Endothelial cell of umbilical vein (primary cell): ENCODE data around the gene CFAP46. TPM values are rescaled to one million over a fixed set of nuclear protein-coding genes. Genes with fewer than 3 reads are reported as not detected.

Experiments
- BruUV-seq: library from RNA; stranded (reverse); fragments of 400-500 nt; replicated peaks from 2 replicates; lab custom pipeline; 2021; lab: Mats Ljungman, UMichigan
- CTCF ChIA-PET: fragments of 300-600, 350-600 bp; sonication (Branson Sonifier 250); formaldehyde crosslinking; loops from one replicate; lab custom pipeline; 2021; ENCODE audit warnings: antibody characterized with exemption, inconsistent platforms; lab: Charles Lee
- POLR2A ChIA-PET: fragments of 300-600, 350-600 bp; sonication (Branson Sonifier 250); formaldehyde crosslinking; loops from one replicate; lab custom pipeline; 2021; ENCODE audit warnings: antibody characterized with exemption, inconsistent platforms; lab: Charles Lee
- DNase-seq: peaks from one replicate; pipeline ENCODE4 v3.0.0-alpha.2; 2011; ENCODE audit warnings: low read depth, low spot score
- FAIRE-seq: peaks from 2 replicates; lab custom pipeline; 2011; peaks lifted over from hg19 to GRCh38; lab: Jason Lieb, UNC
- H2AFZ ChIP-seq: 2 replicates; pipeline ENCODE4 v1.6.0; 2012; ENCODE audit warnings: low read depth, low read length, control low read depth, inconsistent platforms
- H3K27ac ChIP-seq: 2 replicates; pipeline ENCODE4 v1.5.1; 2011; ENCODE audit warnings: low read depth, mild to moderate bottlenecking, control low read depth, low read length, moderate library complexity; ENCODE audit not compliant: insufficient read depth
- H3K27me3 ChIP-seq, 2 experiments: 2 replicates each; pipeline versions ENCODE4 v1.6.0 to v1.6.1; 2011; ENCODE audit warnings: low read length in 2 of 2, mixed read lengths in 1 of 2; ENCODE audit not compliant: control insufficient read depth in 2 of 2, insufficient read depth in 2 of 2
- H3K36me3 ChIP-seq, 2 experiments: 2 replicates in 1 of 2; 3 replicates in 1 of 2; pipeline ENCODE4 v1.5.1; 2011; ENCODE audit warnings: low read length in 2 of 2, mild to moderate bottlenecking in 1 of 2, moderate library complexity in 1 of 2; ENCODE audit not compliant: control insufficient read depth in 2 of 2, insufficient read depth in 2 of 2; ENCODE audit errors: extremely low read depth in 1 of 2
- H3K4me1 ChIP-seq: 3 replicates; pipeline ENCODE4 v1.5.1; 2011; ENCODE audit warnings: mild to moderate bottlenecking, low read length; ENCODE audit not compliant: control insufficient read depth, insufficient read depth; ENCODE audit errors: extremely low read depth
- H3K4me2 ChIP-seq: 2 replicates; pipeline ENCODE4 v1.6.1; 2011; ENCODE audit warnings: low read length, control low read depth, mixed read lengths; ENCODE audit not compliant: insufficient read depth
- H3K4me3 ChIP-seq, 3 experiments: fragments of 200-600 bp in 1 of 3; sonication (generic), shearing (Covaris generic) in 1 of 3; replicated peaks in 1 of 3; 2 replicates each; pipeline ENCODE4 v1.5.1; 2011 to 2016; ENCODE audit warnings: control low read depth in 3 of 3, low read length in 3 of 3, mild to moderate bottlenecking in 2 of 3, inconsistent platforms in 1 of 3, low read depth in 1 of 3, moderate library complexity in 1 of 3; ENCODE audit not compliant: insufficient read depth in 1 of 3
- H3K79me2 ChIP-seq: 2 replicates; pipeline ENCODE4 v1.6.0; 2012; ENCODE audit warnings: low read length, inconsistent platforms; ENCODE audit not compliant: control insufficient read depth, insufficient read depth
- H3K9ac ChIP-seq: replicated peaks from 2 replicates; pipeline ENCODE3; 2011; ENCODE audit warnings: low read length, control low read depth; ENCODE audit not compliant: insufficient read depth; ENCODE audit errors: extremely low read depth
- H3K9me1 ChIP-seq: replicated peaks from 3 replicates; pipeline ENCODE4 v1.6.0; 2011; ENCODE audit warnings: mild to moderate bottlenecking, low read length; ENCODE audit not compliant: control insufficient read depth, insufficient read depth; ENCODE audit errors: extremely low read depth
- H3K9me3 ChIP-seq: replicated peaks from 2 replicates; pipeline ENCODE4 v1.5.1; 2012; ENCODE audit warnings: low read length, inconsistent platforms; ENCODE audit not compliant: control insufficient read depth, insufficient read depth
- H4K20me1 ChIP-seq: replicated peaks from 2 replicates; pipeline ENCODE3; 2011; ENCODE audit warnings: mild to moderate bottlenecking, low read length; ENCODE audit not compliant: control insufficient read depth, insufficient read depth; ENCODE audit errors: extremely low read depth
- CTCF ChIP-seq, 2 donors: IDR thresholded peaks; 1 replicate in 1 of 2; 2 replicates in 1 of 2; pipeline ENCODE4 v1.5.1; 2011; ENCODE audit warnings: low read length in 2 of 2, mild to moderate bottlenecking in 2 of 2, moderate library complexity in 2 of 2, control low read depth in 1 of 2, inconsistent platforms in 1 of 2, low read depth in 1 of 2; ENCODE audit not compliant: insufficient read depth in 1 of 2; ENCODE audit errors: extremely low read depth in 1 of 2
- EZH2 ChIP-seq: IDR thresholded peaks from 2 replicates; pipeline ENCODE4 v1.6.1; 2012; ENCODE audit warnings: borderline replicate concordance, low read depth, mild to moderate bottlenecking, moderate library complexity, low read length, inconsistent platforms; ENCODE audit not compliant: severe bottlenecking
- FOS ChIP-seq: IDR thresholded peaks from 2 replicates; pipeline ENCODE4 v1.6.1; 2011; ENCODE audit warnings: mild to moderate bottlenecking, low read length, moderate library complexity, borderline replicate concordance; ENCODE audit not compliant: insufficient read depth
- GATA2 ChIP-seq: IDR thresholded peaks from 2 replicates; pipeline ENCODE4 v1.7.0; 2011; ENCODE audit warnings: low read depth, mild to moderate bottlenecking, moderate library complexity, mixed read lengths, low read length; ENCODE audit not compliant: insufficient read length, insufficient read depth
- JUN ChIP-seq: IDR thresholded peaks from 2 replicates; pipeline ENCODE4 v1.6.1; 2011; ENCODE audit warnings: borderline replicate concordance, low read depth; ENCODE audit not compliant: insufficient read length, insufficient read depth
- MYC ChIP-seq: IDR thresholded peaks from one replicate; pipeline ENCODE4 v1.6.1; 2011; ENCODE audit warnings: mild to moderate bottlenecking, low read depth, low read length
- POLR2A ChIP-seq: IDR thresholded peaks from 2 replicates; pipeline ENCODE4 v1.6.1; 2012; ENCODE audit warnings: low read depth, mild to moderate bottlenecking, control low read depth, low read length
- POLR2AphosphoS5 ChIP-seq: IDR thresholded peaks from 2 replicates; pipeline ENCODE4 v1.6.1; 2012; ENCODE audit warnings: low read depth, mild to moderate bottlenecking, control low read depth, low read length, moderate library complexity; ENCODE audit not compliant: insufficient read depth
- dilution Hi-C: fragments of 300-500 bp; cut with MboI; formaldehyde crosslinking; loops from one replicate; pipeline ENCODE4 v1.15.0; 2019; ENCODE audit warnings: low sequenced_read_pairs; ENCODE audit not compliant: extremely low pct_ligation_motif_present
- intact Hi-C: fragments of 100-400 bp; cut with micrococcal nuclease; formaldehyde crosslinking; loops from one replicate; pipeline ENCODE4 v1.10.0; 2022
- polyA plus RNA-seq, 4 experiments: library from polyadenylated mRNA; depleted of rRNA in 3 of 4; stranded (reverse) in 3 of 4; unstranded in 1 of 4; fragments of >200 nt; gene quantifications; 2 replicates each; pipeline versions ENCODE4 v1.2.1 to v1.2.3, GENCODE V29; 2011 to 2012; ENCODE audit warnings: missing spikeins in 1 of 4
- total RNA-seq: library from RNA; stranded (reverse); gene quantifications from 2 replicates; pipeline ENCODE4 v1.2.3, GENCODE V29; 2021
- TF ChIP-seq, protein P1 (sequence below): IDR thresholded peaks from 2 replicates; pipeline ENCODE4 v1.6.1; 2011; ENCODE audit not compliant: insufficient read depth, insufficient read length

Gene CFAP46
- total and polyA plus RNA-seq, 2 donors (not counting 3 experiments of a cell fraction or from before 2014, with no cell fraction given) = 0.75 to 0.98 TPM

DNA sequence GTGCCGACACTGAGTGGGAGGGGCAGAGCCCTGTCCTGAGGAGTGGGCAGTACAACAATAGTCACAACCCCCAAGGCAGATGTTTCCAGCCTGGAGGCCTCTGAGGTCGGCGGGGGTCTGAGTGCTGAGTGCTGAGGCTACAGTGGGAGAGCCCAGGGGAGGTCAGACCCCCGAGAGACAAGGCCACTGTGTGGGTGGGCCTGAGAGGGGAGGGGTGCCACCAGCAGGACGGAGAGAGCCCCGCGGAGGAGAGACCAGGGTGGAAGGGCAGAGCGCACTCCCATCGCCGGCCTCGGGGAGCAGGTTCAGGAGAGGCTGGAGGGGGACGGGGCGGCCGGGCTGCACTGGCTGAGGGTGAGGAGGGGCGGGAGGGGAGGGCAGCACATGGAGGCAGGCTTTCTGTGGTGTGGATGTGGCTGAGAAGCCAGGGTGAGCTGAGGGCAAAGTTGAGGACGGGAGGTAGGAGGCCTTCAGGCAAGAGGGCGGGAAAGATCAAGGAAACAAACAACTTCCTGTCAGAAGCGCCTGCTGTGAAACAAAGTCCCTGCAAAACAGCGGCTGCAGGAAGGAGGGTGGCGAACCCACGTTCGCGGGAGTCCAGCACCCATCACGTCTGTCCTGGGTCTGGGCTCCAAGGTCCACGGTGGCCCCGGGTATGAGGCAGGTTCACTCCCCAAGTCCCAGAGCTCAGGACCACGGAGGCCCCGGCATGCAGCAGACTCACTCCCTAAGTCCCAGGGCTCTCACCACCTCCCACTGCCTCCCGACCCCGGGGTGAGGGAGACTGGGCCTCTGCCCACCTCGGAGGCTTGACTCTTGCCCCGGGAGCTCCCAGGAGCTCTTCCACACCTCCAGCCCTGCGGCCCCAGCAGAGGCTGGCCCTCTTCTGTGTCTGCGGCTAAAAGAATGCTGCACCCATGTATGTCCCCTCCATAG is 79.6 kb downstream of the CFAP46 start:
- no peak overlapping the region for H3K9ac ChIP-seq
- H3K9me1 ChIP-seq = no peaks in the 10 kb centered on the region
- ChIA-PET POLR2A (no interaction called here), CTCF (no interaction called here)
- no peaks in the 10 kb centered on the region for H4K20me1 ChIP-seq
- no peak overlapping the region for H3K27ac ChIP-seq
- intact Hi-C loops = no loop called here
- no peaks in the 10 kb centered on the region for H3K27me3 ChIP-seq
- BruUV-seq = no TSS peak
- no peak overlapping the region for H3K4me2 ChIP-seq
- no peaks in the 10 kb centered on the region for H3K4me1 ChIP-seq
- no peaks in the 10 kb centered on the region for H3K36me3 ChIP-seq
- no peak for TF ChIP-seq POLR2A
- no peak for TF ChIP-seq FOS
- no peak for TF ChIP-seq EZH2
- no peak for TF ChIP-seq CTCF (IDR thresholded peaks at IDR 0.05; ENCODE audit: extremely low read depth in 1 of 2, insufficient read depth in 1 of 2, low read depth in 1 of 2, low read length in 2 of 2)
- TF ChIP-seq, protein P1, sequence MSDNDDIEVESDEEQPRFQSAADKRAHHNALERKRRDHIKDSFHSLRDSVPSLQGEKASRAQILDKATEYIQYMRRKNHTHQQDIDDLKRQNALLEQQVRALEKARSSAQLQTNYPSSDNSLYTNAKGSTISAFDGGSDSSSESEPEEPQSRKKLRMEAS = no peak
- TF ChIP-seq GATA2 = no peak
- no peak for TF ChIP-seq POLR2AphosphoS5
- TF ChIP-seq MYC = no peak
- no peak for TF ChIP-seq JUN
- DNase-seq (no peak), FAIRE-seq (no peak)
- dilution Hi-C loops = no loop called here
- no peak overlapping the region for H2AFZ ChIP-seq
- H3K9me3 ChIP-seq = no peaks in the 10 kb centered on the region
- H3K4me3 ChIP-seq = no peak overlapping the region
- H3K79me2 ChIP-seq = no peaks in the 10 kb centered on the region
